WERI-Rb-1 (cell line): Measurements from ENCODE around the gene MLIP.

Source experiments
- DNase-seq: peaks from one replicate; pipeline ENCODE4 v3.0.0-alpha.2; 2020
- H3K27ac ChIP-seq: fragments of 250-450 bp; sonication (Bioruptor Pico); 2 replicates; pipeline ENCODE4 v1.5.1; 2020; ENCODE audit warnings: mild to moderate bottlenecking, moderate library complexity
- H3K27me3 ChIP-seq: fragments of 250-450 bp; sonication (Bioruptor Pico); 2 replicates; pipeline ENCODE4 v1.5.1; 2021; ENCODE audit warnings: mild to moderate bottlenecking, low read depth, moderate library complexity; ENCODE audit not compliant: insufficient read depth, severe bottlenecking
- H3K36me3 ChIP-seq: fragments of 250-450 bp; sonication (Bioruptor Pico); 2 replicates; pipeline ENCODE4 v1.5.1; 2020; ENCODE audit warnings: mild to moderate bottlenecking, moderate library complexity
- H3K4me3 ChIP-seq: 2 replicates; pipeline ENCODE4 v1.5.1; 2011; ENCODE audit warnings: low read depth, mild to moderate bottlenecking, control low read depth, low read length
- H3K9me3 ChIP-seq: fragments of 250-450 bp; sonication (Bioruptor Pico); 2 replicates; pipeline ENCODE4 v1.5.1; 2021; ENCODE audit warnings: mild to moderate bottlenecking, moderate library complexity; ENCODE audit not compliant: severe bottlenecking
- TF ChIP-seq, protein P1 (sequence below): IDR thresholded peaks from 2 replicates; pipeline ENCODE4 v1.5.1; 2011; ENCODE audit warnings: low read depth, mild to moderate bottlenecking, control low read depth, inconsistent platforms, low read length

MLIP gene

DNA sequence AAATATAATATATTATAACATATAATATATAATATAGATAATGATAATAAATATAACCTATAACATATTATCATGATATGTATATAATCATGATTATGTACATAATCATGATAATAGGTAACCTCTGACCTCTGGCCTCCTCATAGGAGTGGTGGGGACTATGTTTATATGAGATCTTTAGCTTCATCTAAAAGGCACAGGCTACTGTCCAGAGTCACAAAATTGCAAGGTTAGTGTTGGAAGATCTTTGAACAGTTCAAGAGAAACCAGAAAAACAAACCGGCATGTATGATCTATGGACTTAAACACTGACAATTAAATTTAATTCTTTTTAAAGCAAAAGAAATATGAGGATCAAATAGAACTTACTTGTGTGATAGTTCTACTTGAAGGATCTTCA lies 141.3 kb downstream of the MLIP start:
- Histone ChIP-seq H3K4me3 (no peak overlapping the region), H3K27me3 (peaks cover 5% of the 10 kb centered on the region), H3K27ac (no peak overlapping the region), H3K36me3 (no peaks in the 10 kb centered on the region), H3K9me3 (no peaks in the 10 kb centered on the region)
- TF ChIP-seq, protein P1, sequence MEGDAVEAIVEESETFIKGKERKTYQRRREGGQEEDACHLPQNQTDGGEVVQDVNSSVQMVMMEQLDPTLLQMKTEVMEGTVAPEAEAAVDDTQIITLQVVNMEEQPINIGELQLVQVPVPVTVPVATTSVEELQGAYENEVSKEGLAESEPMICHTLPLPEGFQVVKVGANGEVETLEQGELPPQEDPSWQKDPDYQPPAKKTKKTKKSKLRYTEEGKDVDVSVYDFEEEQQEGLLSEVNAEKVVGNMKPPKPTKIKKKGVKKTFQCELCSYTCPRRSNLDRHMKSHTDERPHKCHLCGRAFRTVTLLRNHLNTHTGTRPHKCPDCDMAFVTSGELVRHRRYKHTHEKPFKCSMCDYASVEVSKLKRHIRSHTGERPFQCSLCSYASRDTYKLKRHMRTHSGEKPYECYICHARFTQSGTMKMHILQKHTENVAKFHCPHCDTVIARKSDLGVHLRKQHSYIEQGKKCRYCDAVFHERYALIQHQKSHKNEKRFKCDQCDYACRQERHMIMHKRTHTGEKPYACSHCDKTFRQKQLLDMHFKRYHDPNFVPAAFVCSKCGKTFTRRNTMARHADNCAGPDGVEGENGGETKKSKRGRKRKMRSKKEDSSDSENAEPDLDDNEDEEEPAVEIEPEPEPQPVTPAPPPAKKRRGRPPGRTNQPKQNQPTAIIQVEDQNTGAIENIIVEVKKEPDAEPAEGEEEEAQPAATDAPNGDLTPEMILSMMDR: no peak
- no peak for DNase-seq

DNA sequence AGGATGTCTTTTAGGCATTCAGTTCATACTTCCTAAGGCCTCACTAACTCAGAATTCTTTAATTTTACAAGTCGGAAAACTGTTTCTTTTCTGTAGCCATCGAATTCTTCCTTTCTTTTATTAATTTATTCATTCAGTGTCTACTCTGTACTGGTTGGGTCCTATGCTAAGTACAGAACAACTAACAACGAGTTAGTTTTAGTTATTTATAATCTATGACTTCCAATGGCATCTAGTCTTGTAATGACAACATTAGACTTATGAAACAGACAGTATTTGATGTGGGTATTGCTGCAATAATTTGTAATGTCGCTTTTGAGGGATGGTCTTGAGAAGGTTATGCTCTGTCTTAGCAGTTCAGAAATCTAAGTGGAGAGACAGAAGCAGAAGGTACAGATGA lies 141.7 kb downstream of the MLIP start:
- H3K36me3 ChIP-seq: no peaks in the 10 kb centered on the region
- H3K27ac ChIP-seq: no peak overlapping the region
- no peaks in the 10 kb centered on the region for H3K9me3 ChIP-seq
- no peak overlapping the region for H3K4me3 ChIP-seq
- TF ChIP-seq, protein P1: no peak
- DNase-seq: no peak
- peaks cover 5% of the 10 kb centered on the region for H3K27me3 ChIP-seq

DNA sequence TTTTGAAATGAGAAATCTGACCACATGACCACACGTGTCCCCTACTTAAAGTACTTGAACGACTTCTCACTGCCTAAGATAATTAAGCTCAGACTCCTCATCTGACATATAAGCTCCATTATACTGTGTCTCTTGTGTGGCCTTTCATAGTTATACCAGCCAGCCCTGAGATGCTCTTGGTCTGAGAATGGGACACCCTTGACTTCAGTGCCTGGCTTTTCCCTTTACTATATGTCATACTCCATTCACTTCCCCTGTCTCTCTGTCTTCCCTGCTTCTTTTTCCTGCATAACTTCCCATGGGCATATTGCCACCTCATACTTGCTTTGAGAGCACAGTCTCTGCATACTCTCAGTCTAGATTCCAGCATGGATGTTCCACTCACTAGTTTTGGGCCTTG lies 143.6 kb downstream of the MLIP start:
- Histone ChIP-seq H3K36me3 (no peaks in the 10 kb centered on the region), H3K27ac (no peak overlapping the region), H3K27me3 (peaks cover 5% of the 10 kb centered on the region), H3K4me3 (no peak overlapping the region), H3K9me3 (no peaks in the 10 kb centered on the region)
- TF ChIP-seq, protein P1: no peak
- DNase-seq: no peak

DNA sequence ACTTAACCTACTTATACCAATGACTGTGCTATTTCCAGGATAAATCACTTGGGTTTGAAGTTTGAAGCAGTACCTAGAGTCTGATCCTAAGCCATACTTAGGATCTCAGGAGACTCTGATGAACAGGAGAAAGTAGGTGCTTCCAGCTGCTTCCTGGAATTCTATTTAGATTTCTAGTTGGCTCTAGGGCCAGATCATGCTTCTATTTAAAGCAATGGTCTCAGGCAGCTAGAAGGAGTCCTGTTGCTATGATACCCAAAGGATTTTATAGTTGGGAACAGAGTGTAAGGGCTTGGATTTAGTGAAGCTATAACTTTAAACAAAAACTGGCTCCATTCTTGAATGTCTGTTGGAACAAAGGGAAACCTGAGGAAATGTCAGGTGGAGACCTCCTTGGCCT lies 144.6 kb downstream of the MLIP start:
- no peak for DNase-seq
- Histone ChIP-seq H3K36me3 (no peaks in the 10 kb centered on the region), H3K27ac (no peak overlapping the region), H3K9me3 (no peaks in the 10 kb centered on the region), H3K27me3 (peaks cover 5% of the 10 kb centered on the region), H3K4me3 (no peak overlapping the region)
- TF ChIP-seq, protein P1: no peak

DNA sequence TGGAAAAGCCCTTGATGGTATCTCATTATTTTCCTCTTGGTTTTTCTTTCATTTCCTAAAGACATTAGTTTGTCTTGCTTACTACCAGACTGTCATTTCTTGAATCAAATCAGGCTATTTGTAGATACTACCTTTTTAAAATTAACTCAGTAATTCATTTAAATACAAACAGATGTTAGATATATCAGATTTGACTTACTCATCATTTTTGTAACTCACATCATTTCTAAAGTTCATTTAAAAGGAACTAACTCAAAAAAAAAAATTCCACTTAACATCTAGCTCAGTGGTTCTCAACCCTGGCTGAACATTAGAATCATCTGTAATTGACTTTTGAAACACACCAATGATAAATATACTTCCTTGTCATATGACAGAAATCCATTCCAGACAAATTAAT lies 148.8 kb downstream of the MLIP start:
- Histone ChIP-seq H3K27ac (no peak overlapping the region), H3K9me3 (no peaks in the 10 kb centered on the region), H3K36me3 (no peaks in the 10 kb centered on the region), H3K27me3 (peaks cover 15% of the 10 kb centered on the region), H3K4me3 (no peak overlapping the region)
- TF ChIP-seq, protein P1: no peak
- DNase-seq: no peak

DNA sequence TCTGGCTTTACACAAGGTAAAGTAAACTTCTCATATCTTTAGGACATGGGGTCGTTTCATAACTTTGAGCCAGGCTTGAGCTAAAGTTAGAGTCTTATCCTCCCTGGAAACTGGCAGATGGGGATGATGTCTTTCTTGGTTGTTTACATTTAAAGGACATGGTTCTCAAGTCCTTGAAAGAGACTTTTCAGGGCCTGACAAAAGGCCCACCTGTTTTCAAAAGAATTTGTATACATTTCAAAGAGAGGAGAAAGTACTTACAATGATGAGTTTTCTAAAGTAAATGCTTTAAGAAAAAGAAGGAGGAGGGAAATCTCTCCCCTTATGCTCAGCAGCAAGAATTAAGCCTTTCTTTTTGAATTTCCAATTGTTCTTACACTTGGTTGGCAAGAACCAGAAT lies 151.3 kb downstream of the MLIP start:
- no peak overlapping the region for H3K4me3 ChIP-seq
- peaks cover 29% of the 10 kb centered on the region for H3K27me3 ChIP-seq
- no peaks in the 10 kb centered on the region for H3K36me3 ChIP-seq
- H3K9me3 ChIP-seq: no peaks in the 10 kb centered on the region
- TF ChIP-seq, protein P1: no peak
- DNase-seq: no peak
- H3K27ac ChIP-seq: no peak overlapping the region
